ENCODE results near the gene TMSB4X. TPM values are rescaled to one million over a fixed set of nuclear protein-coding genes. Genes with fewer than 3 reads are reported as not detected.

Gene TMSB4X
- total RNA-seq, 1 experiment from 2014 or later: 2,928 TPM

- no peak for ATAC-seq
These were observed 33.3 kb downstream of the TMSB4X start for GRCh38 chrX:13008189-13008533.

GRCh38 chrX:13008851-13009250, 33.9 kb downstream of the TMSB4X start:
- no peak for TF ChIP-seq TCF7L2 (IDR thresholded peaks at IDR 0.05; ENCODE audit: low read depth, low read length)
- TF ChIP-seq CTCF (IDR thresholded peaks at IDR 0.05): no peak
- TF ChIP-seq REST (IDR thresholded peaks at IDR 0.05; ENCODE audit: insufficient read depth in 1 of 2, low read depth in 2 of 2, low read length in 1 of 2): no peak
- TF ChIP-seq POLR2AphosphoS5 (IDR thresholded peaks at IDR 0.05; ENCODE audit: low read depth, low read length): no peak
- no peak for TF ChIP-seq SIN3A (IDR thresholded peaks at IDR 0.05; ENCODE audit: borderline replicate concordance, insufficient read depth, low read depth, low read length)
- POLR2A ChIA-PET: no interaction called here

More at GRCh38 chrX:13008189-13008533, 33.3 kb downstream of the TMSB4X start:
- POLR2A ChIA-PET: no interaction called here
- no TSS peak for BruUV-seq (replicated peaks)
- in situ Hi-C loops (cut with HindIII; ENCODE audit: low pct_unique_long_range_greater_than_20kb, low sequenced_read_pairs): no loop called here
- Histone ChIP-seq H3K36me3 (ENCODE audit: control insufficient read depth, insufficient read depth, low read length) (no peaks in the 10 kb centered on the region), H3K27ac (ENCODE audit: low read length) (peak overlapping the region; percentile 69; the same call in 1 of the 2 replicates), H3K4me3 (ENCODE audit: low read depth in 2 of 2, low read length in 2 of 2) (no peak overlapping the region), H3K27me3 (ENCODE audit: control insufficient read depth, insufficient read depth, low read length) (no peaks in the 10 kb centered on the region), H3K4me1 (ENCODE audit: control insufficient read depth, insufficient read depth, low read length) (peaks cover 10% of the 10 kb centered on the region), H3K9me3 (ENCODE audit: control insufficient read depth, insufficient read depth, low read depth, low read length) (no peaks in the 10 kb centered on the region)
- CTCF ChIA-PET: no interaction called here
- DNase-seq (ENCODE audit: low read depth, low spot score): no peak
- TF ChIP-seq SIN3A (IDR thresholded peaks at IDR 0.05; ENCODE audit: borderline replicate concordance, insufficient read depth, low read depth, low read length): no peak
- no peak for TF ChIP-seq CTCF (IDR thresholded peaks at IDR 0.05)
- TF ChIP-seq REST (IDR thresholded peaks at IDR 0.05; ENCODE audit: insufficient read depth in 1 of 2, low read depth in 2 of 2, low read length in 1 of 2): no peak
- no peak for TF ChIP-seq POLR2AphosphoS5 (IDR thresholded peaks at IDR 0.05; ENCODE audit: low read depth, low read length)
- TF ChIP-seq TCF7L2 (IDR thresholded peaks at IDR 0.05; ENCODE audit: low read depth, low read length): no peak
- intact Hi-C loops (cut with micrococcal nuclease; ENCODE audit: unreplicated experiment): no loop called here

More at GRCh38 chrX:13008851-13009250, 33.9 kb downstream of the TMSB4X start:
- H3K4me1 ChIP-seq (ENCODE audit: control insufficient read depth, insufficient read depth, low read length): peaks cover 10% of the 10 kb centered on the region
- intact Hi-C loops (cut with micrococcal nuclease; ENCODE audit: unreplicated experiment) (no loop called here), in situ Hi-C loops (cut with HindIII; ENCODE audit: low pct_unique_long_range_greater_than_20kb, low sequenced_read_pairs) (no loop called here)
- ATAC-seq: no peak
- H3K27ac ChIP-seq (ENCODE audit: low read length): peak overlapping the region; percentile 69; the same call in 1 of the 2 replicates
- BruUV-seq (replicated peaks): no TSS peak
- DNase-seq (ENCODE audit: low read depth, low spot score): no peak
- no peak overlapping the region for H3K4me3 ChIP-seq (ENCODE audit: low read depth in 2 of 2, low read length in 2 of 2)
- no peaks in the 10 kb centered on the region for H3K9me3 ChIP-seq (ENCODE audit: control insufficient read depth, insufficient read depth, low read depth, low read length)
- H3K36me3 ChIP-seq (ENCODE audit: control insufficient read depth, insufficient read depth, low read length): no peaks in the 10 kb centered on the region
- H3K27me3 ChIP-seq (ENCODE audit: control insufficient read depth, insufficient read depth, low read length): no peaks in the 10 kb centered on the region
- CTCF ChIA-PET: no interaction called here

All from Panc1 (cell line).